DND-41 (cell line): ENCODE results near the gene SMYD5.

ENCODE experiments used
- ATAC-seq: fragments of 200-7000 bp; cut with Tn5 transposase; 3 replicates; pipeline ENCODE4 v1.9.1; 2021; ENCODE audit warnings: low read depth; ENCODE audit not compliant: insufficient read depth
- DNase-seq: peaks from one replicate; pipeline ENCODE4 v3.0.0-alpha.2; 2020
- H2AFZ ChIP-seq: 2 replicates; pipeline ENCODE4 v1.6.0; 2012; ENCODE audit warnings: low read depth, low read length
- H3K27ac ChIP-seq: 2 replicates; pipeline ENCODE4 v1.5.1; 2012; ENCODE audit warnings: low read length, inconsistent platforms
- H3K27me3 ChIP-seq: fragments of 200-600 bp; sonication (generic); 2 replicates; pipeline ENCODE4 v1.6.0; 2012; ENCODE audit warnings: low read length, mild to moderate bottlenecking, inconsistent platforms; ENCODE audit not compliant: insufficient read depth, poor library complexity
- H3K36me3 ChIP-seq: 2 replicates; pipeline ENCODE4 v1.5.1; 2012; ENCODE audit warnings: low read length, inconsistent platforms; ENCODE audit not compliant: insufficient read depth
- H3K4me1 ChIP-seq: 2 replicates; pipeline ENCODE4 v1.5.1; 2012; ENCODE audit warnings: mild to moderate bottlenecking, low read length; ENCODE audit not compliant: insufficient read depth
- H3K4me2 ChIP-seq: 2 replicates; pipeline ENCODE4 v1.6.0; 2012; ENCODE audit warnings: mild to moderate bottlenecking, moderate library complexity, low read length, inconsistent platforms; ENCODE audit not compliant: insufficient read depth
- H3K4me3 ChIP-seq, 2 experiments: fragments of 200-600 bp in 1 of 2; shearing (Covaris generic) in 1 of 2; 2 replicates each; pipeline ENCODE4 v1.5.1; 2012 to 2016; ENCODE audit warnings: inconsistent platforms in 2 of 2, low read length in 2 of 2, mild to moderate bottlenecking in 2 of 2, low read depth in 1 of 2, moderate library complexity in 1 of 2
- H3K79me2 ChIP-seq: 2 replicates; pipeline ENCODE4 v1.6.0; 2012; ENCODE audit warnings: low read length, inconsistent platforms; ENCODE audit not compliant: insufficient read depth
- H3K9ac ChIP-seq: 2 replicates; pipeline ENCODE4 v1.6.0; 2012; ENCODE audit warnings: low read depth, mild to moderate bottlenecking, inconsistent platforms, low read length, moderate library complexity
- H3K9me3 ChIP-seq: 2 replicates; pipeline ENCODE4 v1.5.1; 2012; ENCODE audit warnings: low read length, moderate library complexity, mild to moderate bottlenecking, inconsistent platforms; ENCODE audit not compliant: insufficient read depth, severe bottlenecking
- H4K20me1 ChIP-seq: 2 replicates; pipeline ENCODE4 v1.6.0; 2012; ENCODE audit warnings: low read length; ENCODE audit not compliant: insufficient read depth
- CTCF ChIP-seq: IDR thresholded peaks from 2 replicates; pipeline ENCODE4 v1.5.1; 2012; ENCODE audit warnings: borderline replicate concordance, low read length, moderate library complexity, mild to moderate bottlenecking; ENCODE audit not compliant: poor library complexity, severe bottlenecking; ENCODE audit errors: extremely low read depth
- EZH2 ChIP-seq: IDR thresholded peaks from 3 replicates; pipeline ENCODE4 v1.6.1; 2012; ENCODE audit warnings: borderline replicate concordance, low read depth, mild to moderate bottlenecking, moderate library complexity, low read length, inconsistent platforms; ENCODE audit not compliant: severe bottlenecking

Gene SMYD5

GRCh38 chr2:73243884-73244570 lies 30.0 kb downstream of the SMYD5 start:
- H3K9ac ChIP-seq = no peak overlapping the region
- no peak for ATAC-seq
- H3K79me2 ChIP-seq = peaks cover 76% of the 10 kb centered on the region
- no peaks in the 10 kb centered on the region for H3K9me3 ChIP-seq
- TF ChIP-seq CTCF (no peak), EZH2 (no peak)
- no peak overlapping the region for H3K4me2 ChIP-seq
- no peak overlapping the region for H3K4me3 ChIP-seq
- H3K27ac ChIP-seq = no peak overlapping the region
- no peak for DNase-seq
- peaks cover 65% of the 10 kb centered on the region for H4K20me1 ChIP-seq
- no peak overlapping the region for H2AFZ ChIP-seq
- H3K27me3 ChIP-seq = no peaks in the 10 kb centered on the region
- peaks cover 92% of the 10 kb centered on the region for H3K36me3 ChIP-seq
- H3K4me1 ChIP-seq = peaks cover 7% of the 10 kb centered on the region; the same call in 1 of the 2 replicates

DNA sequence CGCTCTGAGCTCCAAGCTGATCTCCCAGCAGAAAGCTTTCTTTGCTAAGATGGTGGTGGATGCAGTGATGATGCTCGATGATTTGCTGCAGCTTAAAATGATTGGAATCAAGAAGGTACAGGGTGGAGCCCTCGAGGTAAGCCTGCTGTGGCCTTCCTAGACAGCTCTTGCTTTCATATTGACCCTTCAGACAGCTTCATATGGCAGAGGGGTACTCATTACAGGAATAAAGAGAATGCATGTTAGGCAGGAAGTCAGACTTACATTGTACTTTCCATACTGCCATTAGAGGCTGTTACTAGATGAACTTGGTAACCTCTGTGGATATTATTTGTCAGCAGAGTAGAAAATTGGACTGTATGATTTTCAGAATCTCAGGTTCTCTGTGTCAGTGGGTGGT lies 30.5 kb downstream of the SMYD5 start:
- Histone ChIP-seq H4K20me1 (peaks cover 65% of the 10 kb centered on the region), H3K36me3 (peaks cover 92% of the 10 kb centered on the region), H3K79me2 (peaks cover 71% of the 10 kb centered on the region), H3K9ac (no peak overlapping the region), H3K4me2 (no peak overlapping the region), H3K4me3 (no peak overlapping the region), H3K27me3 (no peaks in the 10 kb centered on the region), H3K27ac (no peak overlapping the region), H2AFZ (no peak overlapping the region), H3K4me1 (peaks cover 2% of the 10 kb centered on the region; the same call in 1 of the 2 replicates), H3K9me3 (no peaks in the 10 kb centered on the region)
- no peak for DNase-seq
- ATAC-seq = no peak
- TF ChIP-seq CTCF = no peak

DNA sequence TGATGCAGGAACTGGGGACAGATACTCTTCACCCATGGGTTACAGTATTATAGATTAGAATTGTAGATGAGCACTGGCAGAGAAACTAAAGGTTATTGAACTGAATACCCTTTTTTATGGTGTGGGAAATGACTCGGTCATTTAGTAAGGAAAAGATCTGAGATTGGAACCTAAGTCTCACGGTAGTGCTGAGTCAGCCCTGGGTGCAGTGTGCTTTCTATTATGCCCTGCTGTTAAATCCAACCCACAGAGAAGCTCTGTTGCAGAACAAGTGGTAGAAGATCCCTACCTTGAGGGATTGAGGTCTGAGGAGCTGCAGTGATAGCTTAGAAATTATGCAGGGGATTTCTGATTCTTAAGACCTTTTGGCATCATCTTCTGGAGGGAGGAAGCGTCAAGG lies 32.8 kb downstream of the SMYD5 start:
- Histone ChIP-seq H3K4me2 (no peak overlapping the region), H3K27ac (no peak overlapping the region), H3K36me3 (peaks cover 95% of the 10 kb centered on the region), H3K4me1 (no peaks in the 10 kb centered on the region), H2AFZ (no peak overlapping the region), H3K9me3 (no peaks in the 10 kb centered on the region), H3K79me2 (peaks cover 48% of the 10 kb centered on the region), H3K9ac (no peak overlapping the region), H3K4me3 (no peak overlapping the region), H4K20me1 (peaks cover 67% of the 10 kb centered on the region), H3K27me3 (no peaks in the 10 kb centered on the region)
- TF ChIP-seq CTCF (no peak), EZH2 (no peak)
- ATAC-seq = no peak
- no peak for DNase-seq

- peaks cover 97% of the 10 kb centered on the region for H3K36me3 ChIP-seq
- no peaks in the 10 kb centered on the region for H3K9me3 ChIP-seq
- H2AFZ ChIP-seq = no peak overlapping the region
- DNase-seq = no peak
- no peak for ATAC-seq
- H3K4me3 ChIP-seq = no peak overlapping the region
- H3K27ac ChIP-seq = no peak overlapping the region
- peaks cover 56% of the 10 kb centered on the region for H4K20me1 ChIP-seq
- no peaks in the 10 kb centered on the region for H3K27me3 ChIP-seq
- no peak for TF ChIP-seq EZH2
- TF ChIP-seq CTCF = no peak
- H3K4me1 ChIP-seq = no peaks in the 10 kb centered on the region
- H3K9ac ChIP-seq = no peak overlapping the region
- peaks cover 23% of the 10 kb centered on the region; the same call in 1 of the 2 replicates for H3K79me2 ChIP-seq
- H3K4me2 ChIP-seq = no peak overlapping the region
Observed at GRCh38 chr2:73249636-73250035, 35.6 kb downstream of the SMYD5 start.
